Renal cortex interstitium (tissue), 11 donors: Measurements from ENCODE around the gene ATP6V0D1. TPM values are rescaled to one million over a fixed set of nuclear protein-coding genes. Genes with fewer than 3 reads are reported as not detected.

Experiments
- DNase-seq, 11 donors: peaks; one replicate each; pipeline ENCODE4 v3.0.0-alpha.2; 2013; ENCODE audit warnings: low read depth in 9 of 11, low spot score in 4 of 11; ENCODE audit errors: extremely low read depth in 1 of 11
- polyA plus RNA-seq, 3 donors: library from polyadenylated mRNA; unstranded; fragments of 120-200 nt; gene quantifications; one replicate each; pipeline ENCODE4 v1.2.1, GENCODE V29; 2013; ENCODE audit not compliant: insufficient read length in 3 of 3

The ATP6V0D1 gene
- polyA plus RNA-seq, 3 donors: 84.1 to 99.9 (median 90.5) TPM

- DNase-seq: no peak
Measured at GRCh38 chr16:67400901-67401300, 80.1 kb downstream of the ATP6V0D1 start.

- no peak for DNase-seq
Measured at GRCh38 chr16:67399749-67400704, 80.9 kb downstream of the ATP6V0D1 start.

- DNase-seq: peak in 3 of 11 donors; percentile 50 to 63 (median 53)
Measured at GRCh38 chr16:67399218-67399733, 81.7 kb downstream of the ATP6V0D1 start.

- no peak for DNase-seq
Measured at GRCh38 chr16:67398546-67399217, 82.3 kb downstream of the ATP6V0D1 start.

GRCh38 chr16:67397812-67398545 is 83.0 kb downstream of the ATP6V0D1 start:
- DNase-seq: peak in 3 of 11 donors; percentile 24 to 46 (median 36)

- no peak for DNase-seq
Measured at GRCh38 chr16:67397036-67397801, 83.7 kb downstream of the ATP6V0D1 start.

- DNase-seq: peak in 9 of 11 donors; percentile 70 to 90 (median 86)
Measured at GRCh38 chr16:67396159-67397035, 84.6 kb downstream of the ATP6V0D1 start.

- no peak for DNase-seq
Measured at GRCh38 chr16:67395458-67396158, 85.3 kb downstream of the ATP6V0D1 start.

GRCh38 chr16:67395105-67395457 is 85.9 kb downstream of the ATP6V0D1 start:
- DNase-seq: no peak

- DNase-seq: peak in 1 of 11 donors; percentile 19
Measured at GRCh38 chr16:67394155-67395104, 86.5 kb downstream of the ATP6V0D1 start.

GRCh38 chr16:67393788-67394154 is 87.2 kb downstream of the ATP6V0D1 start:
- DNase-seq: no peak

GRCh38 chr16:67393111-67393787 is 87.7 kb downstream of the ATP6V0D1 start, which contains the start of gene TPPP3:
TSS of gene TPPP3 (minus strand) at chr16:67393498. CDS start at chr16:67391111, 2,387 bp downstream.
- DNase-seq: peak in 8 of 11 donors; percentile 76 to 86 (median 82)

- no peak for DNase-seq
Measured at GRCh38 chr16:67392301-67393059, 88.5 kb downstream of the ATP6V0D1 start.

GRCh38 chr16:67391424-67392300 is 89.3 kb downstream of the ATP6V0D1 start:
- no peak for DNase-seq
